K562 (cell line): ENCODE data around the gene SAMD14. TPM values are rescaled to one million over a fixed set of nuclear protein-coding genes. Genes with fewer than 3 reads are reported as not detected.

Source experiments
- FOXA3 ChIP-seq, 2 experiments: fragments of 450-650 bp in 1 of 2; sonication (generic) in 1 of 2; formaldehyde crosslinking; IDR thresholded peaks in 1 of 2; conservative IDR thresholded peaks in 1 of 2; 2 replicates each; pipeline versions ENCODE4 v1.4.0 to v1.8.0; 2020 to 2022; ENCODE audit warnings: mild to moderate bottlenecking in 2 of 2, missing genetic modification reagents in 1 of 2
- RB1 ChIP-seq: fragments of 450-650 bp; IDR thresholded peaks from 2 replicates; pipeline ENCODE4 v1.6.1; 2017; ENCODE audit warnings: low read depth, mild to moderate bottlenecking
- ZBTB9 ChIP-seq: fragments of 450-650 bp; formaldehyde crosslinking; IDR thresholded peaks from 2 replicates; pipeline ENCODE4 v1.4.0; 2020; ENCODE audit warnings: mild to moderate bottlenecking, moderate library complexity
- ZNF316 ChIP-seq: fragments of 450-650 bp; IDR thresholded peaks from 2 replicates; pipeline ENCODE4 v1.6.1; 2016
- ZNF507 ChIP-seq: conservative IDR thresholded peaks from 2 replicates; pipeline ENCODE4 v1.6.1; 2017; ENCODE audit warnings: missing genetic modification characterization, missing compliant biosample characterization
- polyA plus RNA-seq, 8 experiments: library from polyadenylated mRNA; depleted of rRNA in 4 of 8; stranded (reverse) in 5 of 8; unstranded in 3 of 8; fragments of >200 nt; fragmentation: Nextera tagmentation in 2 of 8; fragmentation: Illumina TruSeq in 1 of 8; extraction: Ambion mirVana in 2 of 8; extraction: Trizol in 1 of 8; gene quantifications; 2 replicates each; pipeline versions ENCODE4 v1.2.1 to v1.2.3, GENCODE V29; 2011 to 2014; ENCODE audit warnings: inconsistent platforms in 1 of 8, missing spikeins in 1 of 8
- total RNA-seq, 7 experiments: library from RNA; depleted of rRNA in 6 of 7; stranded (reverse); fragments of >200 nt in 6 of 7; fragmentation: Illumina TruSeq in 2 of 7; extraction: Trizol in 2 of 7; gene quantifications; 2 replicates each; pipeline versions ENCODE4 v1.2.1 to v1.2.3, GENCODE V29; 2011 to 2021; ENCODE audit warnings: low replicate concordance in 1 of 7
- TF ChIP-seq, protein P1 (sequence below): sonication (generic); formaldehyde crosslinking; IDR thresholded peaks from 2 replicates; pipeline ENCODE4 v1.8.0; 2022; ENCODE audit warnings: mild to moderate bottlenecking, missing genetic modification reagents, borderline replicate concordance
- TF ChIP-seq, protein P2 (sequence below): fragments of 250-450 bp; sonication (Bioruptor Pico); IDR thresholded peaks from 2 replicates; pipeline ENCODE4 v1.9.0; 2021; ENCODE audit warnings: mild to moderate bottlenecking, inconsistent platforms
- TF ChIP-seq, protein P3 (sequence below), 2 experiments: IDR thresholded peaks in 1 of 2; conservative IDR thresholded peaks in 1 of 2; 2 replicates each; pipeline ENCODE4 v1.6.1; 2016; ENCODE audit warnings: low read depth in 2 of 2, mild to moderate bottlenecking in 1 of 2, missing compliant biosample characterization in 1 of 2, missing genetic modification characterization in 1 of 2, moderate library complexity in 1 of 2
- TF ChIP-seq, protein P4 (sequence below): fragments of 250-450 bp; sonication (Bioruptor Pico); IDR thresholded peaks from 2 replicates; pipeline ENCODE4 v1.5.0; 2020; ENCODE audit warnings: mild to moderate bottlenecking, borderline replicate concordance
- TF ChIP-seq, protein P5 (sequence below): sonication (generic); formaldehyde crosslinking; IDR thresholded peaks from 2 replicates; pipeline ENCODE4 v1.8.0; 2022; ENCODE audit warnings: missing genetic modification reagents, mild to moderate bottlenecking, borderline replicate concordance

Gene SAMD14
- total and polyA plus RNA-seq, 9 of the 15 experiments (the other 6 are each of a cell fraction or from before 2014, with no cell fraction given), result 0.04 to 0.07 TPM; not detected in 7

GRCh38 chr17:50149417-50150353, 19.7 kb upstream of the SAMD14 start (continued):
- TF ChIP-seq, protein P1, sequence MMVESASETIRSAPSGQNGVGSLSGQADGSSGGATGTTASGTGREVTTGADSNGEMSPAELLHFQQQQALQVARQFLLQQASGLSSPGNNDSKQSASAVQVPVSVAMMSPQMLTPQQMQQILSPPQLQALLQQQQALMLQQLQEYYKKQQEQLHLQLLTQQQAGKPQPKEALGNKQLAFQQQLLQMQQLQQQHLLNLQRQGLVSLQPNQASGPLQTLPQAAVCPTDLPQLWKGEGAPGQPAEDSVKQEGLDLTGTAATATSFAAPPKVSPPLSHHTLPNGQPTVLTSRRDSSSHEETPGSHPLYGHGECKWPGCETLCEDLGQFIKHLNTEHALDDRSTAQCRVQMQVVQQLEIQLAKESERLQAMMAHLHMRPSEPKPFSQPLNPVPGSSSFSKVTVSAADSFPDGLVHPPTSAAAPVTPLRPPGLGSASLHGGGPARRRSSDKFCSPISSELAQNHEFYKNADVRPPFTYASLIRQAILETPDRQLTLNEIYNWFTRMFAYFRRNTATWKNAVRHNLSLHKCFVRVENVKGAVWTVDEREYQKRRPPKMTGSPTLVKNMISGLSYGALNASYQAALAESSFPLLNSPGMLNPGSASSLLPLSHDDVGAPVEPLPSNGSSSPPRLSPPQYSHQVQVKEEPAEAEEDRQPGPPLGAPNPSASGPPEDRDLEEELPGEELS (CRISPR knock-in tag), result no peak
- TF ChIP-seq, protein P2, sequence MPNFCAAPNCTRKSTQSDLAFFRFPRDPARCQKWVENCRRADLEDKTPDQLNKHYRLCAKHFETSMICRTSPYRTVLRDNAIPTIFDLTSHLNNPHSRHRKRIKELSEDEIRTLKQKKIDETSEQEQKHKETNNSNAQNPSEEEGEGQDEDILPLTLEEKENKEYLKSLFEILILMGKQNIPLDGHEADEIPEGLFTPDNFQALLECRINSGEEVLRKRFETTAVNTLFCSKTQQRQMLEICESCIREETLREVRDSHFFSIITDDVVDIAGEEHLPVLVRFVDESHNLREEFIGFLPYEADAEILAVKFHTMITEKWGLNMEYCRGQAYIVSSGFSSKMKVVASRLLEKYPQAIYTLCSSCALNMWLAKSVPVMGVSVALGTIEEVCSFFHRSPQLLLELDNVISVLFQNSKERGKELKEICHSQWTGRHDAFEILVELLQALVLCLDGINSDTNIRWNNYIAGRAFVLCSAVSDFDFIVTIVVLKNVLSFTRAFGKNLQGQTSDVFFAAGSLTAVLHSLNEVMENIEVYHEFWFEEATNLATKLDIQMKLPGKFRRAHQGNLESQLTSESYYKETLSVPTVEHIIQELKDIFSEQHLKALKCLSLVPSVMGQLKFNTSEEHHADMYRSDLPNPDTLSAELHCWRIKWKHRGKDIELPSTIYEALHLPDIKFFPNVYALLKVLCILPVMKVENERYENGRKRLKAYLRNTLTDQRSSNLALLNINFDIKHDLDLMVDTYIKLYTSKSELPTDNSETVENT, result 0 out of 2 replicates have a peak, but pooled peaks have one; percentile 42
- TF ChIP-seq, protein P3, sequence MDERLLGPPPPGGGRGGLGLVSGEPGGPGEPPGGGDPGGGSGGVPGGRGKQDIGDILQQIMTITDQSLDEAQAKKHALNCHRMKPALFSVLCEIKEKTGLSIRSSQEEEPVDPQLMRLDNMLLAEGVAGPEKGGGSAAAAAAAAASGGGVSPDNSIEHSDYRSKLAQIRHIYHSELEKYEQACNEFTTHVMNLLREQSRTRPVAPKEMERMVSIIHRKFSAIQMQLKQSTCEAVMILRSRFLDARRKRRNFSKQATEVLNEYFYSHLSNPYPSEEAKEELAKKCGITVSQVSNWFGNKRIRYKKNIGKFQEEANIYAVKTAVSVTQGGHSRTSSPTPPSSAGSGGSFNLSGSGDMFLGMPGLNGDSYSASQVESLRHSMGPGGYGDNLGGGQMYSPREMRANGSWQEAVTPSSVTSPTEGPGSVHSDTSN (CRISPR knock-in tag; IDR thresholded peaks at IDR 0.05; ENCODE audit: low read depth), result no peak
- TF ChIP-seq, protein P3 (tag; conservative IDR thresholded peaks at IDR 0.05; ENCODE audit: low read depth), result no peak
- no peak for TF ChIP-seq ZBTB9 (CRISPR knock-in tag)
- TF ChIP-seq, protein P4, sequence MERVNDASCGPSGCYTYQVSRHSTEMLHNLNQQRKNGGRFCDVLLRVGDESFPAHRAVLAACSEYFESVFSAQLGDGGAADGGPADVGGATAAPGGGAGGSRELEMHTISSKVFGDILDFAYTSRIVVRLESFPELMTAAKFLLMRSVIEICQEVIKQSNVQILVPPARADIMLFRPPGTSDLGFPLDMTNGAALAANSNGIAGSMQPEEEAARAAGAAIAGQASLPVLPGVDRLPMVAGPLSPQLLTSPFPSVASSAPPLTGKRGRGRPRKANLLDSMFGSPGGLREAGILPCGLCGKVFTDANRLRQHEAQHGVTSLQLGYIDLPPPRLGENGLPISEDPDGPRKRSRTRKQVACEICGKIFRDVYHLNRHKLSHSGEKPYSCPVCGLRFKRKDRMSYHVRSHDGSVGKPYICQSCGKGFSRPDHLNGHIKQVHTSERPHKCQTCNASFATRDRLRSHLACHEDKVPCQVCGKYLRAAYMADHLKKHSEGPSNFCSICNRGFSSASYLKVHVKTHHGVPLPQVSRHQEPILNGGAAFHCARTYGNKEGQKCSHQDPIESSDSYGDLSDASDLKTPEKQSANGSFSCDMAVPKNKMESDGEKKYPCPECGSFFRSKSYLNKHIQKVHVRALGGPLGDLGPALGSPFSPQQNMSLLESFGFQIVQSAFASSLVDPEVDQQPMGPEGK, result no peak
- TF ChIP-seq ZNF507, result no peak
- peak; percentile 49; the same call in 1 of the 2 replicates for TF ChIP-seq RB1
- TF ChIP-seq, protein P5, sequence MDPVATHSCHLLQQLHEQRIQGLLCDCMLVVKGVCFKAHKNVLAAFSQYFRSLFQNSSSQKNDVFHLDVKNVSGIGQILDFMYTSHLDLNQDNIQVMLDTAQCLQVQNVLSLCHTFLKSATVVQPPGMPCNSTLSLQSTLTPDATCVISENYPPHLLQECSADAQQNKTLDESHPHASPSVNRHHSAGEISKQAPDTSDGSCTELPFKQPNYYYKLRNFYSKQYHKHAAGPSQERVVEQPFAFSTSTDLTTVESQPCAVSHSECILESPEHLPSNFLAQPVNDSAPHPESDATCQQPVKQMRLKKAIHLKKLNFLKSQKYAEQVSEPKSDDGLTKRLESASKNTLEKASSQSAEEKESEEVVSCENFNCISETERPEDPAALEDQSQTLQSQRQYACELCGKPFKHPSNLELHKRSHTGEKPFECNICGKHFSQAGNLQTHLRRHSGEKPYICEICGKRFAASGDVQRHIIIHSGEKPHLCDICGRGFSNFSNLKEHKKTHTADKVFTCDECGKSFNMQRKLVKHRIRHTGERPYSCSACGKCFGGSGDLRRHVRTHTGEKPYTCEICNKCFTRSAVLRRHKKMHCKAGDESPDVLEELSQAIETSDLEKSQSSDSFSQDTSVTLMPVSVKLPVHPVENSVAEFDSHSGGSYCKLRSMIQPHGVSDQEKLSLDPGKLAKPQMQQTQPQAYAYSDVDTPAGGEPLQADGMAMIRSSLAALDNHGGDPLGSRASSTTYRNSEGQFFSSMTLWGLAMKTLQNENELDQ (CRISPR knock-in tag), result no peak
- TF ChIP-seq FOXA3 (CRISPR knock-in tag; conservative IDR thresholded peaks at IDR 0.05 in 1 of 2, IDR thresholded peaks at IDR 0.05 in 1 of 2), result no peak
- TF ChIP-seq ZNF316, result no peak
